Transverse colon (tissue), 4 donors: Measurements from ENCODE around the gene FAHD2A.

Experiments used
- CTCF ChIP-seq, 5 experiments: fragments of 200-600 bp in 3 of 5; fragments of 450-650 bp in 2 of 5; sonication (generic) in 3 of 5; IDR thresholded peaks; 1 replicate in 2 of 5; 2 replicates in 3 of 5; pipeline ENCODE4 v1.5.1; 2016 to 2017; ENCODE audit warnings: antibody characterized with exemption in 5 of 5, inconsistent platforms in 3 of 5, mild to moderate bottlenecking in 2 of 5, moderate library complexity in 1 of 5
- EP300 ChIP-seq: sonication (generic); formaldehyde crosslinking; IDR thresholded peaks from one replicate; pipeline ENCODE4 v1.6.1; 2017; ENCODE audit warnings: antibody characterized with exemption, low read depth
- POLR2A ChIP-seq: fragments of 450-650 bp; IDR thresholded peaks from one replicate; pipeline ENCODE4 v1.6.1; 2016; ENCODE audit warnings: antibody characterized with exemption, mild to moderate bottlenecking, moderate library complexity
- POLR2AphosphoS5 ChIP-seq, 3 donors: sonication (generic); formaldehyde crosslinking; IDR thresholded peaks; one replicate each; pipeline ENCODE4 v1.6.1; 2016; ENCODE audit warnings: antibody characterized with exemption in 3 of 3

GRCh38 chr2:95382686-95383634 is 19.5 kb upstream of the FAHD2A start:
- TF ChIP-seq CTCF (IDR thresholded peaks at IDR 0.05) (no peak), POLR2A (no peak), EP300 (no peak), POLR2AphosphoS5 (IDR thresholded peaks at IDR 0.05) (no peak)
